Astrocyte (in vitro differentiated cells and primary cell): ENCODE measurements around the gene NOXO1. TPM values are rescaled to one million over a fixed set of nuclear protein-coding genes. Genes with fewer than 3 reads are reported as not detected.

Experiments
- total RNA-seq: library from RNA; stranded (reverse); gene quantifications from 2 replicates; pipeline ENCODE4 v1.2.1, GENCODE V29; 2021

The NOXO1 gene
- total RNA-seq, 1 donor from 2014 or later, result 0.89 TPM

Other genes starting within 250 kb of the NOXO1 start
- 36.3 and 42.7 TPM in 2 replicates for gene NME3, start 209.9 kb downstream of the NOXO1 start, total RNA-seq
- 21.4 and 23.3 TPM in 2 replicates for gene EME2, start 208.7 kb downstream of the NOXO1 start, total RNA-seq
- 74.0 and 80.2 TPM in 2 replicates for gene MRPS34, start 208.3 kb downstream of the NOXO1 start, total RNA-seq
- gene SPSB3, start 198.9 kb downstream of the NOXO1 start, total RNA-seq, result 21.8 and 23.3 TPM in 2 replicates
- gene NUBP2, start 198.5 kb downstream of the NOXO1 start, total RNA-seq, result 41.4 and 45.2 TPM in 2 replicates
- gene IGFALS, start 187.8 kb downstream of the NOXO1 start, total RNA-seq, result not detected in 2 replicates
- gene HAGH, start 154.6 kb downstream of the NOXO1 start, total RNA-seq, result 35.9 and 36.9 TPM in 2 replicates
- 24.0 and 25.8 TPM in 2 replicates for gene FAHD1, start 154.3 kb downstream of the NOXO1 start, total RNA-seq
- 0.16 TPM in 1 of 2 replicates, not detected in the other for gene MEIOB, start 109.3 kb downstream of the NOXO1 start, total RNA-seq
- gene HS3ST6, start 63.1 kb downstream of the NOXO1 start, total RNA-seq, result not detected in 2 replicates
- 23.7 and 25.8 TPM in 2 replicates for gene MSRB1, start 38.3 kb downstream of the NOXO1 start, total RNA-seq
- gene RPL3L, start 26.8 kb downstream of the NOXO1 start, total RNA-seq, result not detected in 2 replicates
- gene NDUFB10, start 21.9 kb downstream of the NOXO1 start, total RNA-seq, result 149 and 153 TPM in 2 replicates
- gene RPS2, start 16.6 kb downstream of the NOXO1 start, total RNA-seq, result 2,350 and 2,534 TPM in 2 replicates
- not detected in 2 replicates for gene RNF151, start 14.6 kb downstream of the NOXO1 start, total RNA-seq
- 24.4 and 28.5 TPM in 2 replicates for gene TBL3, start 9.4 kb downstream of the NOXO1 start, total RNA-seq
- gene GFER, start 2.7 kb upstream of the NOXO1 start, total RNA-seq, result 30.4 and 32.1 TPM in 2 replicates
- gene SYNGR3, start 8.5 kb upstream of the NOXO1 start, total RNA-seq, result 4.8 and 6.0 TPM in 2 replicates
- gene ZNF598, start 28.4 kb upstream of the NOXO1 start, total RNA-seq, result 46.0 and 50.0 TPM in 2 replicates
- gene NPW, start 38.3 kb upstream of the NOXO1 start, total RNA-seq, result 2.1 and 2.9 TPM in 2 replicates
- 92.5 and 106 TPM in 2 replicates for gene NHERF2, start 45.4 kb upstream of the NOXO1 start, total RNA-seq
- 13.2 and 13.7 TPM in 2 replicates for gene NTHL1, start 66.4 kb upstream of the NOXO1 start, total RNA-seq
- gene TSC2, start 66.5 kb upstream of the NOXO1 start, total RNA-seq, result 89.5 and 94.6 TPM in 2 replicates
- gene PKD1, start 154.4 kb upstream of the NOXO1 start, total RNA-seq, result 112 and 128 TPM in 2 replicates
- 1.2 and 1.4 TPM in 2 replicates for gene RAB26, start 167.2 kb upstream of the NOXO1 start, total RNA-seq
- 92.1 and 93.1 TPM in 2 replicates for gene TRAF7, start 174.3 kb upstream of the NOXO1 start, total RNA-seq
- 0.66 and 1.3 TPM in 2 replicates for gene CASKIN1, start 215.1 kb upstream of the NOXO1 start, total RNA-seq
- 32.6 and 34.7 TPM in 2 replicates for gene MLST8, start 224.0 kb upstream of the NOXO1 start, total RNA-seq
- gene BRICD5, start 229.4 kb upstream of the NOXO1 start, total RNA-seq, result 6.4 and 7.0 TPM in 2 replicates
- 19.4 and 21.1 TPM in 2 replicates for gene PGP, start 233.4 kb upstream of the NOXO1 start, total RNA-seq
- gene E4F1, start 242.1 kb upstream of the NOXO1 start, total RNA-seq, result 22.5 and 22.8 TPM in 2 replicates